IPS-20b (cell line): ENCODE results near the gene PTCRA.

ENCODE experiments used
- H3K27ac ChIP-seq: one replicate; pipeline ENCODE4 v1.5.1; 2013; ENCODE audit warnings: low read length
- H3K27me3 ChIP-seq: 2 replicates; pipeline ENCODE4 v1.6.1; 2013; ENCODE audit warnings: mild to moderate bottlenecking, low read length, inconsistent platforms; ENCODE audit not compliant: insufficient read depth
- H3K36me3 ChIP-seq: 2 replicates; pipeline ENCODE4 v1.6.1; 2013; ENCODE audit warnings: low read depth, mild to moderate bottlenecking, inconsistent platforms, low read length, moderate library complexity; ENCODE audit not compliant: insufficient read depth
- H3K4me1 ChIP-seq: 2 replicates; pipeline ENCODE4 v1.6.1; 2013; ENCODE audit warnings: mild to moderate bottlenecking, control low read depth, inconsistent platforms, low read length, moderate library complexity; ENCODE audit not compliant: insufficient read depth
- H3K4me3 ChIP-seq: 2 replicates; pipeline ENCODE4 v1.5.1; 2013; ENCODE audit warnings: mild to moderate bottlenecking, low read length, inconsistent platforms
- H3K9ac ChIP-seq: 2 replicates; pipeline ENCODE4 v1.6.1; 2013; ENCODE audit warnings: low read depth, mild to moderate bottlenecking, inconsistent platforms, low read length, moderate library complexity
- H3K9me3 ChIP-seq: 2 replicates; pipeline ENCODE4 v1.6.1; 2013; ENCODE audit warnings: mild to moderate bottlenecking, low read depth, low read length, inconsistent platforms; ENCODE audit not compliant: insufficient read depth

PTCRA gene

GRCh38 chr6:42958125-42958524 lies 42.3 kb downstream of the PTCRA start:
- Histone ChIP-seq H3K27me3 (peaks cover 34% of the 10 kb centered on the region), H3K4me3 (no peak overlapping the region), H3K36me3 (no peaks in the 10 kb centered on the region), H3K9me3 (no peaks in the 10 kb centered on the region), H3K27ac (no peak overlapping the region), H3K4me1 (no peaks in the 10 kb centered on the region; the same call in 1 of the 2 replicates), H3K9ac (no peak overlapping the region)

- no peaks in the 10 kb centered on the region for H3K36me3 ChIP-seq
- H3K4me3 ChIP-seq = peak overlapping the region; percentile 81
- H3K9ac ChIP-seq = peak overlapping the region; percentile 62; the same call in 1 of the 2 replicates
- H3K9me3 ChIP-seq = no peaks in the 10 kb centered on the region
- no peak overlapping the region for H3K27ac ChIP-seq
- H3K4me1 ChIP-seq = no peaks in the 10 kb centered on the region; the same call in 1 of the 2 replicates
- H3K27me3 ChIP-seq = peaks cover 34% of the 10 kb centered on the region
These were observed 44.0 kb downstream of the PTCRA start for GRCh38 chr6:42959917-42960242.

GRCh38 chr6:42960243-42961019 lies 44.6 kb downstream of the PTCRA start, which contains the start of gene GNMT:
Gene GNMT (plus strand): TSS chr6:42960754. CDS start chr6:42960768, 14 bp downstream.
- no peaks in the 10 kb centered on the region for H3K36me3 ChIP-seq
- peak within 1 kb of the TSS; percentile 81 for H3K4me3 ChIP-seq
- H3K9me3 ChIP-seq = no peaks in the 10 kb centered on the region
- no peak within 1 kb of the TSS for H3K27ac ChIP-seq
- peaks cover 34% of the 10 kb centered on the region for H3K27me3 ChIP-seq
- H3K9ac ChIP-seq = peak within 1 kb of the TSS; percentile 62; the same call in 1 of the 2 replicates
- no peaks in the 10 kb centered on the region; the same call in 1 of the 2 replicates for H3K4me1 ChIP-seq

DNA sequence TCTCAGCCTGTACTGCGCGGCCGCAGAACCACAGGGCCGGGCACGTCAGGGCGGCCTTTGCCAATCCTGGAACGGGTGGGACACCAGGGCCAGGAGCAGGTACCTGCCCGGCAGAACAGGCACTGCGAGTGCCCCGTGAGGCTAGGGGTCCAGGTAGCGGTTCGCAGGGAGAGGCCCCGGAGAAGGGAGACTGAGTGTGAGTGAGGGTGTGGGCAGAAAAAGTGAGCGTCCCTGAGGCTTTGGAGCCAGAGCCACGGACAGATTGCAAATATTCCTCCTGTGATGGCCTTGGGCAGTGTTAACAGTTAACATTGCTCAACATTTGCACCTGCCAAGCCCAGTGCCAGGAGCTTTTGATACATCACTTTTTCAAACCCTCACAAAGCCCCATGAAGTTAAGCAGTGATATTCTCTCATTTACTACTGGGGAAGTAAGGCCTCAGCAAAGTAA lies 45.2 kb downstream of the PTCRA start:
- no peak overlapping the region for H3K27ac ChIP-seq
- H3K9ac ChIP-seq = peak overlapping the region; percentile 41; the same call in 1 of the 2 replicates
- H3K27me3 ChIP-seq = peaks cover 34% of the 10 kb centered on the region
- H3K9me3 ChIP-seq = no peaks in the 10 kb centered on the region
- H3K4me1 ChIP-seq = no peaks in the 10 kb centered on the region; the same call in 1 of the 2 replicates
- peak overlapping the region; percentile 81; the same call in 1 of the 2 replicates for H3K4me3 ChIP-seq
- H3K36me3 ChIP-seq = no peaks in the 10 kb centered on the region

DNA sequence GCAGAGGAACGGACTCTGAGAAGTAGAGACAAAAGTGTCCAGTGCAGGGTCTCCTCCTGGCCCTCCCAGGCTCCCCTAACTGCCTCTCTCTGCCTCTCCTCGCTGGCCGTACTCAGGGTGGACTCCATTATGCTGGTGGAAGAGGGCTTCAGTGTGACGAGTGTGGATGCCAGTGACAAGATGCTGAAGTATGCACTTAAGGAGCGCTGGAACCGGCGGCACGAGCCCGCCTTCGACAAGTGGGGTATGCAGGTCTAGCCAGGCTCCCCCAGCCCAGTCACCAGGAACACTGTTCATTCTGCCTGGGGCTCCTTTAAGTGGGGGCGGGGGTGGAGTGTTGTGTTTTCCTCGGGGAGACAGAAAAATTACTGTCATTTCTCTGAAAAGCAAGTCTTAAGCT lies 46.2 kb downstream of the PTCRA start:
- Histone ChIP-seq H3K9ac (no peak overlapping the region), H3K36me3 (no peaks in the 10 kb centered on the region), H3K4me1 (no peaks in the 10 kb centered on the region; the same call in 1 of the 2 replicates), H3K9me3 (no peaks in the 10 kb centered on the region), H3K4me3 (no peak overlapping the region), H3K27ac (no peak overlapping the region), H3K27me3 (peaks cover 34% of the 10 kb centered on the region)

DNA sequence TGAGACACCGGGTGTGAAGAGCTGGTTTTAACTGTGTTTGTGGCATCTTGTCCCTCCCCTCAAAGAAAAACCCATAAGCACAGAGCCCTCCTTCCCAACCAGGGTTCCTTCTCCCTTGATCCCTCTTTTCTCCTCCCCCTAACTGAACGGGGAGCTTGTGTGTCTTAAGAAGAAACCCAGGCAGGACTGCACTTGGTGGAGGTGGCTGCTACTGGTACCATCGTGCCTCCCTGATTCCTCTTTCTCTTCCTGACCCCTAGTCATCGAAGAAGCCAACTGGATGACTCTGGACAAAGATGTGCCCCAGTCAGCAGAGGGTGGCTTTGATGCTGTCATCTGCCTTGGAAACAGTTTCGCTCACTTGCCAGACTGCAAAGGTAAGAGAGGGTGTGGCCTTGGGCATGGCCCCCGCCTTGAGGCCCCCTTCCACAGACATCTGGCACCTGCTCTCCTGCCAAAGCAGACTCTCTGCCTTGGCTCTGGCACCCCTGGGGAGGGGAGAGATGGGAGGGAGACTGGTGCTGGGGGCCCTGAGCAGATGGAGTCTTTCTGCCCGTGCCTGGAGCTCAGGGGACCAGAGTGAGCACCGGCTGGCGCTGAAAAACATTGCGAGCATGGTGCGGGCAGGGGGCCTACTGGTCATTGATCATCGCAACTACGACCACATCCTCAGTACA lies 46.8 kb downstream of the PTCRA start:
- H3K27ac ChIP-seq = no peak overlapping the region
- peaks cover 34% of the 10 kb centered on the region for H3K27me3 ChIP-seq
- no peak overlapping the region for H3K4me3 ChIP-seq
- no peaks in the 10 kb centered on the region; the same call in 1 of the 2 replicates for H3K4me1 ChIP-seq
- no peak overlapping the region for H3K9ac ChIP-seq
- no peaks in the 10 kb centered on the region for H3K36me3 ChIP-seq
- no peaks in the 10 kb centered on the region for H3K9me3 ChIP-seq

GRCh38 chr6:42963179-42963854 lies 47.5 kb downstream of the PTCRA start:
- Histone ChIP-seq H3K4me1 (no peaks in the 10 kb centered on the region; the same call in 1 of the 2 replicates), H3K36me3 (no peaks in the 10 kb centered on the region), H3K27me3 (peaks cover 34% of the 10 kb centered on the region), H3K9ac (no peak overlapping the region), H3K9me3 (no peaks in the 10 kb centered on the region), H3K27ac (no peak overlapping the region), H3K4me3 (no peak overlapping the region)

- Histone ChIP-seq H3K27ac (no peak overlapping the region), H3K9me3 (no peaks in the 10 kb centered on the region), H3K4me1 (no peaks in the 10 kb centered on the region; the same call in 1 of the 2 replicates), H3K9ac (no peak overlapping the region), H3K36me3 (no peaks in the 10 kb centered on the region), H3K27me3 (peaks cover 29% of the 10 kb centered on the region), H3K4me3 (no peak overlapping the region)
These were observed 48.2 kb downstream of the PTCRA start for GRCh38 chr6:42963855-42964605.

GRCh38 chr6:42966571-42966970 lies 50.7 kb downstream of the PTCRA start:
- H3K9me3 ChIP-seq = no peaks in the 10 kb centered on the region
- no peaks in the 10 kb centered on the region for H3K36me3 ChIP-seq
- no peak overlapping the region for H3K9ac ChIP-seq
- no peak overlapping the region for H3K27ac ChIP-seq
- H3K27me3 ChIP-seq = peaks cover 4% of the 10 kb centered on the region; the same call in 1 of the 2 replicates
- H3K4me3 ChIP-seq = no peak overlapping the region
- peaks cover 8% of the 10 kb centered on the region; the same call in 1 of the 2 replicates for H3K4me1 ChIP-seq

- Histone ChIP-seq H3K36me3 (no peaks in the 10 kb centered on the region), H3K4me1 (peaks cover 8% of the 10 kb centered on the region; the same call in 1 of the 2 replicates), H3K9ac (no peak overlapping the region), H3K27me3 (no peaks in the 10 kb centered on the region), H3K27ac (no peak overlapping the region), H3K9me3 (no peaks in the 10 kb centered on the region), H3K4me3 (no peak overlapping the region)
These were observed 51.4 kb downstream of the PTCRA start for GRCh38 chr6:42967228-42967627.
